ENCODE data around the gene HUNK.

Gene HUNK

DNA sequence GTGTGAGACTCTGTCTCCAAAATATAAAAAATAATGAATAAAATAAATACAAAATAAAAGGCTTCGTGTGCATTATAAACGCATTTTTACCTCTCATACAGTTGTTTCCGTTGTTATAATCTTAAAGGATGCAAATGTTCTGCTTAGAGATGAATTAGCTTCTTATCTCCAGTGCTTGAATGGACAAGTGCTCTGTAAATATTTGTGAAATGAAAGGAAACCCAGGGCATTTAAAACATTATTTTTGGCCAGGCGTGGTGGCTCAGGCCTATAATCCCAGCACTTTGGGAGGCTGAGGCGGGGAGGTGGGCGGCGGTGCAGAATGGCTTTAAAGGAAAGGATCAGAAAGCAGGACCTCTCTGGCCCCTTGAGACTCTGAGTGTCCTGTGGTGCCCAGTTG lies 94.5 kb downstream of the HUNK start:
- no peak for DNase-seq

DNA sequence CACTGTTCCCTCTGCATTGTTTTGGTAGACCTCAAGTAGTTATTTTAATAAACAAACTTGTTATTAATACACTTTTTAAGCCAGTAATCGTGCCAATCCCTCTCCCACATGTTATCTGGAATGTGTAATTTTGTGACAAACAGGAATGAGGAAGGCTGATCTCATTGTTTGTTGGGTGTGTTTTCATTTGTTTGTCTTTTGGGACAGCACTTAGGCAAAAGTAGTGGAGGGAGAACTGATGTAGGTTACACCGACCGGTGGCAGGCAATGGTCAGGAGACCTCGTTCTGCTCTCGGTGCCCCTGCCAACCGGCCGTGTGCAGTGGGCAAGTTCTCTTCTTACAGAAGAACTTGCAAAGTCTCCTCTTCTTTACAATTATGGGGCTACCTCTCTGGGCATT lies 99.8 kb downstream of the HUNK start:
- no peak for DNase-seq

DNA sequence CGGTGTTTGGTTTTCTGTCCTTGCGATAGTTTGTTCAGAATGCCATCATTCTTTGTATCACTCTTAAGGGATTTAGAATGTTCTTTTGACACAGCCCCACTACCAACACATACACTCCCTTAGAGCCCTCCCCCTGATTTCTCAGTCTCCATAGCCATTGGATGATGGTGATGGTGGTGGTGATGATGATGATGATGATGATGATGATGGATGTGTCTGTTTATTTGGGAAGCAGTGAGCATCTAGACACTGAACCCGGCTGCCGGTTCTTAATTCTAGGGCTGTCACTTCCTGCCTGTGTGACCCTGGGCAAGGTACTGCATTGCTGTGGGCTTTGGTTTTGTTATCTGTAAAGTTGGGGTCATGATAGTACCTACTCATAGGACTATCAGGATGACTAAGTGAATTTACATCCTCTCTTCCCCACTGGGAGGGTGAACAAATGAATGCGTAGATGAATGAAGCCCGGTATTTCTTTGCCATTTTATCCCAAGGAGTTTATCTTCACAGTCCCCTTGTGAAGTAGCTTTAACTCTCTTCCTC lies 100.7 kb downstream of the HUNK start:
- no peak for DNase-seq

DNA sequence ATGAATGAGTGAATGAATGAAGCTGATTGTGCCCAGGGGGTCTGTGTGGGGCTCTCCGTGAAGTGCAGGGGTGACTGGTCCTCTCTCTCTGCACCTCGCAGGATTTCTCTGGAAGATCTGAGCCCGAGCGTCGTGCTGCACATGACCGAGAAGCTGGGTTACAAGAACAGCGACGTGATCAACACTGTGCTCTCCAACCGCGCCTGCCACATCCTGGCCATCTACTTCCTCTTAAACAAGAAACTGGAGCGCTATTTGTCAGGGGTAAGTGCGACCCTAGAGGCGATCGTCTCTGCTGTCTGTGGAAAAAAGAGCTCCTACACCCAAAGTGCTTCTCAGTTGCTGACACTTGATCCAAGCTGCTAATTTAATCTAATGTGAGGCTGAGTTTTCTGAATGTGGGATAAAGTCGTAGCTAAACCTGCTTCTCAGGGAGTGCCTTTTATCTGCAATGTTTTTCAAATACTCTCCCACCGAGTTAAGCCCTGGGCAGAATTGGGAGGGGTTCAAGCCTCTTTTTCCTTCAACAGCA lies 101.7 kb downstream of the HUNK start:
- DNase-seq = no peak

DNA sequence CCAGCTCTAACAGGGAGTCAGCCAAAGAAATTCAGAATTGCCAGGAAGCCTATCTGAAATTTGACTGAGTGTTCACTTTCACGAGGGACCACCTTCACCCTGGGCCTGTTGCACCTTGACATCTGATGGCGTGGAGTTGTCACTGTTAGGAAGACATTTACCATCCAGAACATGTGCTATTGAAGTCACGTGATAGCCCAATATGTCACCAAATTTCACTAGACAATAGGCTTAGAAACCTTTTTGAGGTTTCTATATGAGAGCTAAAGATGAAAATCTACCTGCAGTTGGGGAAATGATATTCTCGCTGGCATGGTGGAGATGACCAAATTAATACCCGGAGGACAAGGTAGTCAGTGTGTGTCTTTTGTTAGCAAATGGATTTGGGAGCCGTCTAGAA lies 102.7 kb downstream of the HUNK start:
- DNase-seq = no peak

DNA sequence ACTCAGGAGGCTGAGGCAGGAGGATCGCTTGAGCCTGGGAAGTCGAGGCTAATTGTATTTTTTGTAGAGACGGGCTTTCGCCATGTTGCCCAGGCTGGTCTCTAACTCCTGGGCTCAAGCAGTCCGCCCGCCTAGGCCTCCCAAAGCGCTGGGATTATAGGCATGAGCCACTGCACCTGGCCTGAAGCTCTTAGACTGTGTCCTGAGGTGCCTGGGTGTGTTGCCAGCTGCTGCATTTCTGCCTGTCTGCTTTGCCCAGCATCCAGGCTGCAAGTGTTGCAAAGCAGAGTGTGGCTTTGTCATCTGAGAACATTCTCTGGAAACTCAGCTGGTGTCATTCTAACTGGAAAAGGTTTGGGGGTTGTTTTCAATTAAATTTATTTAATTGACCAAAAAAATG lies 105.0 kb downstream of the HUNK start:
- no peak for DNase-seq

DNA sequence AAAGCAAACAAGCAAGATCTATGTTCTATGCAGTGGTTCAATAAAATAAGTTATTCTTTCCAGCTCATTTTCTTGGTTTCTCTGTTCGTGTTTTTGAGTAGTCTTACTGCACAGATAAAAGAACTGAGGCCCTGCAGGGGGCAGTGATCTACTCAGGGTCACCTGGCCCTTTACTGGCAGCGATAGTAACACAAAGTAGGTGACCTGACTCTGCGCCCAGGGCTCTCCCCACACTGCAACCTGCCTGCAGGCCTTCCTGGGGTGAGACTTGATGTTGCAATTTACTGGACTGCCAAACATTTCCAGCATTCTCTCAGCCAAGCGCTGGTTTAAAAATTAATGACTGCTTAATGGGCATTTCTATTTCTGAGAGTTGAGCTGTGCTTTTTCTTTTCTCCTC lies 110.3 kb downstream of the HUNK start:
- DNase-seq = no peak

DNA sequence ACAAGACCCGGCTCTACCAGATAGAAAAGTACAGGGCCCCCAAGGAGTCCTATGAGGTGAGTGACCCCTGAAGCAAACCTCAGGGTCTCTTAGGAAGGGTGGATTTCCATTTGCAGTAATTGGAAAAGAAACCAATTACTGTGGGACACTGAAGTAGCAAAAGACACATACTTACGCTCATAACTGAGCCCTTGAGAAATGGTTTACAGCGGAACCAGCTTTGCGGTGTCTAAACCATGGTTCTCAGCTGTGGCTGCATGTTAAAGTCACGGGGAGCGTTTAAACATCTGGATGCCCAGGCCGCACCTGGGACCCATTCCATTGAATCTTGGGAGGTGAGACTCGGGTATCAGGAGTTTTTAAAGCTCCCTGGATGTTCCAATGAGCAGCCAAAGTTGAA lies 110.7 kb downstream of the HUNK start:
- DNase-seq = no peak

DNA sequence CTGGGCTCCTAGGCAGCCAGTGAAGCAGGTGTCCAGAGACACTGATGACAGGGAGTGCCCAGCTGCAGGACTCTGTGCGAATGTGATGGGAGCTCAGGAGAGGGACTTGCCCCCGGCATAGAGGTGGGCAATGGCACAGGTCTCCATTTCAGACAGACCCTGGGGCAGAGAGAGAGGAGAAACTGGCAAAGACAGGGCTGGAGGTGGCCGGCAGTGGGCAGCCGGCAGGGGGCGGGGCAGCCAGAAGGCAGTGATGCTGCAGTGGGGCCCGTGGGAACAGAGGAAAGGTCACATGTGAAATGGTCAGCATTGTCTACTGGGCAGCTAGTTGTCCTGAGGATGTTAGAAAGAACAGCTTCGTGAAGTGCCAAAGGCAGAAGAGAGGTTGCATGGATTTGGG lies 112.6 kb downstream of the HUNK start:
- DNase-seq = no peak

DNA sequence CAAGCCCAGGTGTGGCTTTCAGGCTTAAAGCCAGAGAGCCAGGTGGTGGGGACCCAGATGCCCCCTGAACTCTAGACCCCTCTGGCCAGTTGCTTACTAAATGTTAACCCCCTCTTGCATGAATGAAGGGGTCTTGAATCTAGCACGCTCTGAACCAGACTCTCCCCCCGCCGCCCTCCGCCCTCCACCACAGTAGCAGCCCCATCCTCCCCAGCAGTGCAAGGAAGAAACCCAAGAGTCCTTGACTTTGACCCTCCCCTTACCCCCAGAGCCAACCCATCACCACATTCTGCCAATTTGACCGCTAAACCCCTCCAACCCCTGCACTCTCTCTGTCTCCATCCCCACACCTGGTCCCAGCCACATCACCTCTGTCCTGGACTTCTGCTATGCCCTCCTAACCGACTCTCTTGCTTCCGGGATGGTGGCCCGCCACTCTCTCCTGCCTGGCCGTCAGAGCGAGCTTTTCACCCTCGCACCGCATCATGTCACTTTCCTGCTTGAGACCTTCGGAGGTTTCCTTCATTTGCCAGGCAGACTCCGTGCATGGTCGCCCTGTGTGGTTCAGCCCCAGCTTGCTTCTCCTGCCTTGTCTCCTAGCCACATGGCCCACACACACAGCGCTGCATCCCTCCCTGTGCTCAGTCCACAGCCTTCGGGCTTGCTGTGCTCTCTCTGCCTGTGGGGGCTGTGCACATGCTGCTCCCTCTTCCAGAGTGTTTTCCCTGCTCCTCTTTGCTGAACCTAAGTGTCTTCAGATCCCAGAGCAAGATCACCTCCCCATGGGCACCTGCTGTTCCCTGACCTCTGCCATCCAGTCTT lies 113.4 kb downstream of the HUNK start:
- no peak for DNase-seq

DNA sequence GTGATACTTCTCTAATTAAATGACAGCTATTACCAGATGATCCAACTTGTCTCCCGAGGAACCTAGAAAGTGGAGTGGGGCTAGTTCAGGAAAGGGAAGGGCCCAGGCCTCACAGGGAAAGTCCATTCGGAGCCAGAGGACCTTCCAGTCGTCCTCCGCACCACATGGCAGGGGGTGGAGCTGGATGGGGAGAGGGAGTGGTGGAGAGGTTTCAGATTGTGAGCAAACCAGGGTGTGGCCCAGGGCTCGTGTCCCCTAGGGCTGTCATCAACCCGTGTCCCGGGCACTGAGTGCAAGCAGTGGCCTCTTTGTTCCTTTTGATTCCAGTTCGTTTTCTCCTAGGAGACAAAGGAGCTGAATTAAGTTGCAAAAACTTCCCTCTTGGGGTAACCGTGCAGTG lies 114.9 kb downstream of the HUNK start:
- DNase-seq = no peak

DNA sequence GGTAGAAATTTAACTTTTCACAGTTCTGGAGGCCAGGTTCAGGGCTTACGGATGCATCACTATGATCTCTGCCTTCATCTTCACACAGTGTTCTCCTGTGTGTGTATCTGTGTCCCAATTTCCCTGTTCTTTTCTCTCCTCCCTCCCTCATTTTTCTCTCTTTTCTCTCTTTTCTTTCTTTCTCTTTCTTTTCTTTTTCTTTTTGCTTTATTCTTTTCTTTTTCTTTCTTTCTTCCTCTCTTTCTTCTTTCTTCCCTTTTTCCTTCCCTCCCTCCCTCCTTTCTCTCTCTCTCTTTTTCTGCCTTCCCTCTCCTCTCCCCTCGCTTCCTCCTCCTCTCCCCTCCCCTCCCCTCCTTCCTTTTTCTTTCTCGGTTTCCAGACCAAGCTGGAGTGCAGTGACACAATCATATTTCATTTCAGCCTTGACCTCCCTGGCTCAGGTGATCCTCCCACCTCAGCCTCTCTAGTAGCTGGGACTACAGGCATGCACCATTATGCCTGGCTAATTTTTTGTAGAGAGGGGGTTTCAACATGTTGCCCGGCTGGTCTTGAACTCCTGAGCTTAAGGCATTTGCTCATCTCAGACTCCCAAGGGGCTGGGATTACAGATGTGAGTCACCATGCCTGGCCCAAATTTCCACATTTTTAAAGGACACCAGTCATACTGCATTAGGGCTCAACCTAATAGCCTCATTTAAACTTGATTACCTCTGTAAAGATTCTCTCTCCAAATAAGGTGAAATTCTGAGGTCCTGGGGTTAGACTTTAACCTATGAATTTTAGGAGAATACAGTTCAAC lies 115.9 kb downstream of the HUNK start:
- DNase-seq = no peak

DNA sequence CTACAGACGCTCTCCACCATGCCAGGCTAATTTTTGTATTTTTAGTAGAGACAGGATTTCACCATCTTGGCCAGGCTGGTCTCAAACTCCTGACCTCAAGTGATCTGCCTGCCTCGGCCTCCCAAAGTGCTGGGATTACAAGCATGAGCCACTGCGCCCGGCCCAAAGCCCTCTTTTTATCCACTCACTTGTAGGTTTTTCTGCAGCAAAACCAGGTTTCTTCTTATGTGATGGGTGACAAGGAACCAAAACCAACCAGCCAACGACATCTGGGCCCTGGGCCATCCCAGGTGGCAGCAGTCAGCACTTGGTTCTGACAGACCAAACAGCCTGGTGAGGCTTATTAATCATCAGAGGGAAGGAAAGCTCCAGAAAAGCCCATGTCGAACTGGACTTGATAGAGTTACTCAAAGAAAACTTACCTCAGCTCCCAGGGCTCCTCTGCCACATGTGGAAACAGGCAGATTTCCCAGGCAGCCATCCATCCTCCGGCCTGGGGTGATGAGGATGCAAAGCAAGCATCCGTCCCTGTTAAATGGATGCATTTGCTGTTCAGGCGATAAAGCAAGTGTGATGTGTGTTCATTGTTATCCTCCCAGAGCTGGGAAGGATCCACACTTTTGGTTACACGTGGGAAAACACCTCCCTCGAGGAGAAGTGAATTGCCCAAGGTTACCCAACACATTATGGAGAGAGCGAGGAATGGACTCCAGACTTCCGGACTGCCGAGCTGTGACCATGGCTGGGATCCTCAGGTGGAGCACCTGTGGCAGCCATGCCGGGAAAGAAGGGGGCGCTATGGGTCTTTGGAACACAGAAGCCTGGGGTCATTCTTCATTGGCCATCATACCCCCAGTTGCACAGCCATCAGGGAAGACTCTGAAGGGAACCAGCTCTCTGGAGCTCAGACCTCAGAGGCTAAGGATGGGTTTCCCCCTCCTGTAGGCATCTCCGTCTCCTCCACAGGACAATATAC lies 118.8 kb downstream of the HUNK start:
- DNase-seq = no peak

DNA sequence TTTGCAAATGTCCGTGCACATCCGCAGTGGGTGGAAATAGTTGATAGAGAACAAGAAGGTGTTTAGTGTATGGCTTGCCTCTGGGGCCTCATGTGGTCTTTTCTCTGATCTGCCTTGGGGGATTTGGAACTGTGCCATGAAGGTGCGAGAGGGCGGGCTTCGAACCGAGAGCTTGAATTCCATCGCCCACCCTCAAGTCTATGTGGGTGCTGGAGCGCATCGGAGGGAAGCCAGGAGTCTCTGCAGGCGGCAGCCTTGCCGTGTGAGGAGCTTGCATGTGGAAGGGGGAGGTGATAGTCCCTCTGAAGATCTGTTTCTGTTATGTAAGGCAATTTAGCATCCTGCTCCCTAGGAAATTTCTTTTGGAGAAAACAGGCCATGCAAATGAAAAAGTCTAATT lies 119.6 kb downstream of the HUNK start:
- no peak for DNase-seq

DNA sequence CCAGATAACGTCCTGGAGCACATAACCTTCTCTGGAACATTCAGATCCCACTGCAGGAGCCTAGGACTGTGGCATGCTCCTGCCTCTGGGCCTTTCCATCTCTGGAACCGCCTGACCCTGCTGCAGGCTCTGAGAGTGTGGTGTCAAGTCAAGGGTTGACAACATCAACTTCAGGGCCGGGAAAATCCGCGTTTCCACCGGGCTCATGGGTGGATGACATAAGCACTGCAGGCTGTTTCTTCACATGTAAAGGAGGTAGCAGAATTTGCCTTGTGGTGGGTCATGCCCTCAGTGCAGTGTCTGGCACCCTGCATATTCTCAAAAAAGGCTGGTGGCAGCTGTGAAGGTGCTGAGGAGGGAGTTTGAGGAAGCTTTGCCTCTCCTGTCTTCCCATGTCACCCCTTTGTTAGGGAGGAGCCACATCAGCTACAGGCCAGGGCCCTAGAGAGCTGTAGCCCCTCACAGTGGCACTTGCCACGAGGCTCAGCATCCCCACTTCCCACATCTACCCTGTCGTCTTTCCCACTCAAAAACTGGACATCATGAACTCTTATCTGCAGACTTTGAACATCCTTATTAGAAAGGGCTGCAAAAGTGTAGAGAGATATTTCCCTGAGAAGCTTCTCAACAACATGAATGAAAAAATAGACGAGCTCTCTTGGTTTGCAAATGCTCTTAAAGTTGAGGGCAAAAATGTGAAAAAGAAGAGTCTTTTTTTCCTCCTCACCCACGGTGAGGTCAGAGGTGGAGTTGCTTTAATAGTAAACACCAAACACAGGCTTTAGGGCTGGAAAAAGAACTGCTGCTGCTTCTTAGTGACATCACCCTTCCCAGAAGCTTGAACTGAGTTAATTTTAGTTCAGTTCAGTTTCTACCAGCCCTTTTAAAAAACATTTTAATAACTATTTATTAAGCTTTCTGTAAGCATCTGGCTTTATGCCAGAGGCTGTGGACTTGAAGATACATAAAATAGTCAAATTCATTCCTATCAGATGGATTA lies 121.3 kb downstream of the HUNK start:
- DNase-seq = no peak

DNA sequence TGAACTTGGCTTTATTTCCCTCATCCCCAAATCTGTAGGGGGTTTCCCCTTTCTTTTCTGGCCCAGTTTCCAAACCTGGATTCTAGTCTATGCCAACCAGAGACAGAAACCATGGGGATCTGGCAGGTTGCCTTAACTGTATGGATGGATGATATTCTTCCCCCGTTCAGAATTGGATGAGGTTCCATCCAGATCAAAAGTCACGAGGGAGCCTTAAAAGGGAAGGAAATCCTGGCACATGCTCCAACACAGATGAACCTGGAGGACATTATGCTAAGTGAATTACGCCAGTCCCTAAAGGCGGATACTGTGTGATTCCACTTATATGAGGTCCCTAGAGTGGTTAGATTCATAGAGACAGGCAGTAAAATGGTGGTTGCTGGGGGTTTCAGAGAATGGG lies 124.4 kb downstream of the HUNK start:
- DNase-seq = no peak

DNA sequence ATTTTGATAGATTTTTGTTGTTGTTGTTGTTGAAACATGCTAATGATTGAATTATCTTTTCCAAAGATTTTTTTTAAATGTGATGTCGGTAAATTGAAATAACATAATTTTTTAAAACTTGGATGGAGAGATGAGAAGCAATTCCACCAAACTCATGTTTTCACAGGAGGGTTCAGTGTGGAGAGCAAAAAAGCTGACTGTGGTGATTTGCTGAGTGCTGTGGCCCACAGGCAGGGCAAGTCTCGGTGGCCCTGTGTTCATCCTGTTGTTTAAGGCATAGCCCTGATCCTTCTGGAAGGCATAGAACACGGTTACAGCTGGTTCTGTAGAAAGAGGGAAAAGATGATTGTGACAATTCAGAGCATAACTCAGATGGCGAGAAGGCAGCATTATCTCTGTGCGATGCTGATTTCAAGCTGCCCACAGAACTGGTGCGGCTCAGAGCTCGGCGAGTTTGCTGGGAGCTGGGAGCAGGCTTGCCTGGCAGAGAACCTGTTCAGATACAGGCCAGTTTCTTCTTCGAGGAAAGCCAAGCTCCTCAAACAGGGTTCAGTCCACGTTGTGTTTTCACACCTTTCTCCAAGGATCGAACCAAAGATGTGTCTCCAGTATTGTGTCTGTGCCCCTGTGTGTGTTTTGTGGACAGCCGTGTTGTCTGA lies 127.1 kb downstream of the HUNK start:
- DNase-seq = no peak

DNA sequence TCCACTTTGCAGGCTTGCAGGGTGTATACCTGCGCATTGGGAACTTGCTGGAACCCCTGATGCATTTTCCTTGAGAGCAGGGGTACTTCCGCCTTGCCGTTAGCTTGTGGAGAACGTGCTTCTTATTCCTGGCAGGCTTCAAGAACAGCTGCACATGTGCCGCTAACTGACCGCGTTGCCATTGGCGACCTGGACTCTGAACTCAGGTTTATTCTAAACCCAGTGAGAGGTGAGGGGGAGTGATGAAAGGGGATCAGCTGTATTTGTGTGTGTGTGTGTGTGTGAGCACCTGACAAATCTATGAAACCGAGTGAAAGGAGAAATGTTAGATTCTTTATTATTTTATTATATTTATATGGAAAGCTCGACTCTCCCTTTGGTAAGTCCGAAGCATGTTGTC lies 128.6 kb downstream of the HUNK start:
- DNase-seq = no peak

DNA sequence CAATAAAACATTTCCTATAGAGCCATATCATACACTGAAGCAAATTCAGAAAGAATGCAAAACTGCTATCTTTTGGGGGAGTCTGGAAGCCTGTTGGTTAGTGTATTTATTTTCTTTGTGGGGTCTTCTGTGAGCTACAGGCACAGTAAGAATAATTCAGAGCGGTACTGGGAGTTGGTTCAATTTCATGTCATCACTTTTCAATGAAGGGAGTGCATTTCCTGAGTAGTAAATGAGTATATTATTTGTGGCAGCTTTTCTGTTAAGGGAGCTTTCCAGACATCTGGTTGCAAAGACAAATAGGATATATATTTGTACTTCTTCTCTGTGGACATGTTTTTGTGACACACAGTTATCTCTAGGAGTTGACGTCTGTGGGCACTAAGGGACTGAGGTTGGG lies 130.6 kb downstream of the HUNK start:
- no peak for DNase-seq

DNA sequence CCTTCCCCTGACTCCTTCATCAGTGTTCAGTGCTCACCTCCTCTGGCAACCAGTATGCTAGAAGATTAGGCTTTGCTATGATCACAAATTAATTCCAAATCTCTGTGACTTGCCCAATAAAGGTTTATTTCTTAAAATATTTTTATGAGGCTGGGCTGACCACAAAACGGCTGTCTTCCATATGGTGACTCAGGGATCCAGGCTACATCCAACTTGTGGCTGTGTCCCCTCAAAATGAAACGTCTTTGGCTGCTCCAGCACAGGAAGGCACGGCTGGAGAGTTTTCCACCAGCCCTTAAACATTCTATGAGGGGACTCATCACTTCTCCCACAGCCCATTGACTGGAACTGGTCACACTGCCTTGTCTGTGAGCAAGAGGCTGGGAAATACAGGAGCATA lies 131.5 kb downstream of the HUNK start:
- no peak for DNase-seq

DNA sequence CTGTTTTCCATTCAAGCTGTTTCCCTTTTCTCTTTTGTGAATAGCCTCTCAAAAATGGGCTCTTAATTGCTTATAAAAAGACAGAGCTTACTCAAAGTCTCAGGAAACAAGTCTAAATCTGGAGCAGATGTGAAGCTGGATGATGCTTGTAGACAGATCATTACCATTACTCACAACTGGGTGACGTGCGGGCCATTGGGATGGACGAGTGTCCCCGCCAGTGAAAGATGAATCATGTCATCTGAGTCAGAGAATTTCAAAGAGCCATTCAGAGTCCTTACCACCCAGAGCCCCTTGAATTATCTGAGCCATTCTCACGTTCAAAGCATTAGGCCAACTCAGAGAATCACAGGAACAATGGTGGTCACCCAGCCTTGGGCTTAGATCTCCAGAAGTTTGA lies 134.6 kb downstream of the HUNK start:
- DNase-seq = no peak
